ENCODE measurements around the gene CCDC191.

Gene CCDC191

DNA sequence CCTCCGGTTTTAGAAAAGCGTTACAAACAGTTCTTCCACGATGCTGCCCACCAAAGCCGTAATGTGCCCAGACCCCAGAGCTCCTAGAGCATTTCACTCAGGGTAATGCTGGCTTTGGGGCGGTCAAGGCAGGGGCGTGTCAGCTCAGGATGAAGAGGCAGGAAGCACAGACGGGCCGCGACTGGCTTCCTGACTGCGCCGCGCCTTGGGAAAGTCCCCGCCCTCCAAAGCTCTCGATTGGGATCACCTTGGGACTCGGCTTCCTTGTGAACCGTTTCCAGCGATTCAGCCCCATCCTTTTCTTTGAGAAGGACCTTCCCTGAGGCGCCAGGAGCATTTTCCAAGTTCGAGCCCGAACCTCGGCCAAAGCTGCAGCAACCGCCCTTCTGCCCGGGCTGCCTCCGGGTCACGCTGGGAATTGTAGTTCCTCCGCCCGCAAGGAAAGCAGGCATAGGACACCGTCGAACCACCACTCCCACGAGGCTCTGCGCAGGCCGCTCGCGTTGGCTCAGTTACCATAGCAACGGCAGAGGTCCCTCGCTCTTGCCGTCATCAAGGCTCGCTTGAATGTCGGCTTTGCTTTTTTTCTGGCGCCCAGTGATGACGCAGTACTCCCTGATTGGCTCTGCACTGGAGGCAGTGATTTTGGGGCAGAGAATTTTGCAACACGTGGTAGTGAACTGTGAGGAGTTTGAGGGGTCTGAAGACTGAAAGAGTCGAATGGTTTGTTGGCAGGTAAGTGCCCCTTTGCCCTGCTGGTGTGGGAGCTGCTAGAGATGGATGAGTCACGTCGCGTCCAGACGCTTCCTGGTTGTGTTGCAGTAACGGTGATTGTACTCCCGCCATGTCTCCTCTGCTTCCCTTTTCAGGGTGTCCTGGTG, at the start of gene CCDC191, which contains the start of gene QTRT2 (continued):
- TF ChIP-seq ZNF670 (tag by site-specific recombination; IDR thresholded peaks at IDR 0.05; ENCODE audit: low read depth) (no peak), RBAK (tag by site-specific recombination; IDR thresholded peaks at IDR 0.05) (no peak), ZNF335 (tag by site-specific recombination; conservative IDR thresholded peaks at IDR 0.05) (peak; percentile 85), ZNF544 (tag by site-specific recombination; IDR thresholded peaks at IDR 0.05) (no peak), TCF7L2 (IDR thresholded peaks at IDR 0.05; ENCODE audit: borderline replicate concordance, low read depth, low read length) (no peak), BCL11B (tag by site-specific recombination; IDR thresholded peaks at IDR 0.05; ENCODE audit: low read depth) (no peak), ZNF513 (tag by site-specific recombination; IDR thresholded peaks at IDR 0.05) (no peak), KLF16 (tag by site-specific recombination; IDR thresholded peaks at IDR 0.05) (no peak), ZNF701 (tag by site-specific recombination; IDR thresholded peaks at IDR 0.05) (no peak), ZNF211 (tag by site-specific recombination; IDR thresholded peaks at IDR 0.05; ENCODE audit: low read depth) (no peak), SP3 (tag by site-specific recombination; IDR thresholded peaks at IDR 0.05) (peak; percentile 73), ZBTB10 (tag by site-specific recombination; IDR thresholded peaks at IDR 0.05) (peak; percentile 41; the same call in 1 of the 2 replicates)
- TF ChIP-seq, protein P1, sequence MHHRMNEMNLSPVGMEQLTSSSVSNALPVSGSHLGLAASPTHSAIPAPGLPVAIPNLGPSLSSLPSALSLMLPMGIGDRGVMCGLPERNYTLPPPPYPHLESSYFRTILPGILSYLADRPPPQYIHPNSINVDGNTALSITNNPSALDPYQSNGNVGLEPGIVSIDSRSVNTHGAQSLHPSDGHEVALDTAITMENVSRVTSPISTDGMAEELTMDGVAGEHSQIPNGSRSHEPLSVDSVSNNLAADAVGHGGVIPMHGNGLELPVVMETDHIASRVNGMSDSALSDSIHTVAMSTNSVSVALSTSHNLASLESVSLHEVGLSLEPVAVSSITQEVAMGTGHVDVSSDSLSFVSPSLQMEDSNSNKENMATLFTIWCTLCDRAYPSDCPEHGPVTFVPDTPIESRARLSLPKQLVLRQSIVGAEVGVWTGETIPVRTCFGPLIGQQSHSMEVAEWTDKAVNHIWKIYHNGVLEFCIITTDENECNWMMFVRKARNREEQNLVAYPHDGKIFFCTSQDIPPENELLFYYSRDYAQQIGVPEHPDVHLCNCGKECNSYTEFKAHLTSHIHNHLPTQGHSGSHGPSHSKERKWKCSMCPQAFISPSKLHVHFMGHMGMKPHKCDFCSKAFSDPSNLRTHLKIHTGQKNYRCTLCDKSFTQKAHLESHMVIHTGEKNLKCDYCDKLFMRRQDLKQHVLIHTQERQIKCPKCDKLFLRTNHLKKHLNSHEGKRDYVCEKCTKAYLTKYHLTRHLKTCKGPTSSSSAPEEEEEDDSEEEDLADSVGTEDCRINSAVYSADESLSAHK (tag by site-specific recombination; IDR thresholded peaks at IDR 0.05) = no peak

GRCh38 chr3:114104414-114104813, 48.1 kb upstream of the CCDC191 start:
- no peaks in the 10 kb centered on the region for H3K36me3 ChIP-seq (ENCODE audit: control insufficient read depth in 2 of 2, insufficient read depth in 1 of 2, low read length in 2 of 2)
- POLR2A ChIA-PET = no interaction called here
- TF ChIP-seq ZNF629 (tag by site-specific recombination; IDR thresholded peaks at IDR 0.05) = peak; percentile 53; the same call in 1 of the 2 replicates
- no peak for TF ChIP-seq ZNF19 (tag by site-specific recombination; IDR thresholded peaks at IDR 0.05; ENCODE audit: low read depth)
- no peak for TF ChIP-seq ZNF24 (tag by site-specific recombination; IDR thresholded peaks at IDR 0.05)
- TF ChIP-seq KLF10 (tag by site-specific recombination; IDR thresholded peaks at IDR 0.05) = no peak
- TF ChIP-seq ZNF473 (tag by site-specific recombination; IDR thresholded peaks at IDR 0.05) = no peak
- no peak for TF ChIP-seq ZNF701 (tag by site-specific recombination; IDR thresholded peaks at IDR 0.05)
- TF ChIP-seq ZNF843 (tag by site-specific recombination; IDR thresholded peaks at IDR 0.05) = no peak
- 0 out of 2 replicates have a peak, but pooled peaks have one; percentile 25 for TF ChIP-seq OSR2 (tag by site-specific recombination; IDR thresholded peaks at IDR 0.05)
- no peak for TF ChIP-seq ZNF654 (tag by site-specific recombination; IDR thresholded peaks at IDR 0.05; ENCODE audit: low read depth)
- TF ChIP-seq FEZF1 (tag by site-specific recombination; IDR thresholded peaks at IDR 0.05) = 0 out of 2 replicates have a peak, but pooled peaks have one; percentile 9
- no peak for TF ChIP-seq ZNF324 (tag by site-specific recombination; IDR thresholded peaks at IDR 0.05)
- TF ChIP-seq, protein P2, sequence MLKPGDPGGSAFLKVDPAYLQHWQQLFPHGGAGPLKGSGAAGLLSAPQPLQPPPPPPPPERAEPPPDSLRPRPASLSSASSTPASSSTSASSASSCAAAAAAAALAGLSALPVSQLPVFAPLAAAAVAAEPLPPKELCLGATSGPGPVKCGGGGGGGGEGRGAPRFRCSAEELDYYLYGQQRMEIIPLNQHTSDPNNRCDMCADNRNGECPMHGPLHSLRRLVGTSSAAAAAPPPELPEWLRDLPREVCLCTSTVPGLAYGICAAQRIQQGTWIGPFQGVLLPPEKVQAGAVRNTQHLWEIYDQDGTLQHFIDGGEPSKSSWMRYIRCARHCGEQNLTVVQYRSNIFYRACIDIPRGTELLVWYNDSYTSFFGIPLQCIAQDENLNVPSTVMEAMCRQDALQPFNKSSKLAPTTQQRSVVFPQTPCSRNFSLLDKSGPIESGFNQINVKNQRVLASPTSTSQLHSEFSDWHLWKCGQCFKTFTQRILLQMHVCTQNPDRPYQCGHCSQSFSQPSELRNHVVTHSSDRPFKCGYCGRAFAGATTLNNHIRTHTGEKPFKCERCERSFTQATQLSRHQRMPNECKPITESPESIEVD (tag by site-specific recombination; IDR thresholded peaks at IDR 0.05) = peak; percentile 33; the same call in 1 of the 2 replicates
- TF ChIP-seq ZBTB26 (tag by site-specific recombination; optimal IDR thresholded peaks at IDR 0.05) = no peak
- TF ChIP-seq RBAK (tag by site-specific recombination; IDR thresholded peaks at IDR 0.05) = no peak
- no peak for TF ChIP-seq ZNF112 (tag by site-specific recombination; IDR thresholded peaks at IDR 0.05)

More at GRCh38 chr3:114104414-114104813, 48.1 kb upstream of the CCDC191 start:
- no peaks in the 10 kb centered on the region for H3K9me3 ChIP-seq (ENCODE audit: control insufficient read depth, insufficient read depth, low read depth, low read length)
- no peak overlapping the region for H3K4me3 ChIP-seq (ENCODE audit: low read depth, low read length)
- no peak overlapping the region for H3K27ac ChIP-seq (ENCODE audit: extremely low read depth, low read depth, low read length)
- CTCF ChIA-PET = interaction anchor here (0.7 to 1.6 kb wide), 2 partner anchors 9 to 260 kb away, joined by 3 to 4 read pairs; no protein-coding TSS in a partner anchor
- H3K4me1 ChIP-seq (ENCODE audit: control insufficient read depth, insufficient read depth, low read length) = no peaks in the 10 kb centered on the region
